Measurements from ENCODE around the gene SLC24A3. TPM values are rescaled to one million over a fixed set of nuclear protein-coding genes. Genes with fewer than 3 reads are reported as not detected.
"Not testable (repeated sequence)": the region's sequence is repeated elsewhere in the genome, so short reads cannot be mapped to it uniquely, and the experiment has no call there.

Gene SLC24A3
- total RNA-seq, 1 donor from 2014 or later = 0.51 TPM

- no peak for TF ChIP-seq CTCF (conservative IDR thresholded peaks at IDR 0.05)
- no peaks in the 10 kb centered on the region for H3K9me3 Mint-ChIP-seq
- no peaks in the 10 kb centered on the region for H3K4me1 Mint-ChIP-seq
- H3K27ac Mint-ChIP-seq (ENCODE audit: unreplicated experiment) = no peak overlapping the region
- peaks cover 29% of the 10 kb centered on the region for H3K27me3 Mint-ChIP-seq (ENCODE audit: low read depth)
- no peak for DNase-seq (ENCODE audit: low read depth, low spot score)
- H3K36me3 Mint-ChIP-seq (ENCODE audit: low read depth) = no peaks in the 10 kb centered on the region
- no peak overlapping the region for H3K4me3 Mint-ChIP-seq
Observed at GRCh38 chr20:19670829-19671228, 458.4 kb downstream of the SLC24A3 start.

GRCh38 chr20:19671374-19671773, 458.9 kb downstream of the SLC24A3 start:
- Mint-ChIP-seq H3K27me3 (ENCODE audit: low read depth) (peaks cover 31% of the 10 kb centered on the region), H3K36me3 (ENCODE audit: low read depth) (no peaks in the 10 kb centered on the region), H3K4me3 (no peak overlapping the region), H3K27ac (ENCODE audit: unreplicated experiment) (no peak overlapping the region), H3K4me1 (no peaks in the 10 kb centered on the region), H3K9me3 (no peaks in the 10 kb centered on the region)
- no peak for TF ChIP-seq CTCF (conservative IDR thresholded peaks at IDR 0.05)
- no peak for DNase-seq (ENCODE audit: low read depth, low spot score)

- H3K4me3 Mint-ChIP-seq = no peak overlapping the region
- no peaks in the 10 kb centered on the region for H3K4me1 Mint-ChIP-seq
- H3K27me3 Mint-ChIP-seq (ENCODE audit: low read depth) = peaks cover 32% of the 10 kb centered on the region
- H3K9me3 Mint-ChIP-seq = peaks cover 3% of the 10 kb centered on the region
- DNase-seq (ENCODE audit: low read depth, low spot score) = no peak
- no peak for TF ChIP-seq CTCF (conservative IDR thresholded peaks at IDR 0.05)
- no peak overlapping the region for H3K27ac Mint-ChIP-seq (ENCODE audit: unreplicated experiment)
- peaks cover 2% of the 10 kb centered on the region for H3K36me3 Mint-ChIP-seq (ENCODE audit: low read depth)
Observed at GRCh38 chr20:19672498-19672897, 460.1 kb downstream of the SLC24A3 start.

GRCh38 chr20:19673575-19673974, 461.1 kb downstream of the SLC24A3 start:
- no peak overlapping the region for H3K27ac Mint-ChIP-seq (ENCODE audit: unreplicated experiment)
- H3K4me3 Mint-ChIP-seq = no peak overlapping the region

GRCh38 chr20:19676202-19676601, 463.8 kb downstream of the SLC24A3 start:
- Mint-ChIP-seq H3K27me3 (ENCODE audit: low read depth) (peaks cover 30% of the 10 kb centered on the region), H3K36me3 (ENCODE audit: low read depth) (peaks cover 9% of the 10 kb centered on the region), H3K4me1 (no peaks in the 10 kb centered on the region), H3K9me3 (peaks cover 5% of the 10 kb centered on the region), H3K27ac (ENCODE audit: unreplicated experiment) (no peak overlapping the region), H3K4me3 (no peak overlapping the region)
- no peak for DNase-seq (ENCODE audit: low read depth, low spot score)
- TF ChIP-seq CTCF (conservative IDR thresholded peaks at IDR 0.05) = no peak

More at GRCh38 chr20:19673575-19673974, 461.1 kb downstream of the SLC24A3 start:
- Mint-ChIP-seq H3K4me1 (no peaks in the 10 kb centered on the region), H3K36me3 (ENCODE audit: low read depth) (peaks cover 2% of the 10 kb centered on the region), H3K27me3 (ENCODE audit: low read depth) (peaks cover 32% of the 10 kb centered on the region), H3K9me3 (peaks cover 3% of the 10 kb centered on the region)
- TF ChIP-seq CTCF (conservative IDR thresholded peaks at IDR 0.05) = no peak
- no peak for DNase-seq (ENCODE audit: low read depth, low spot score)

GRCh38 chr20:19677336-19677735, 464.9 kb downstream of the SLC24A3 start:
- no peak for DNase-seq (ENCODE audit: low read depth, low spot score)
- H3K27me3 Mint-ChIP-seq (ENCODE audit: low read depth) = peaks cover 22% of the 10 kb centered on the region
- no peaks in the 10 kb centered on the region for H3K4me1 Mint-ChIP-seq
- H3K9me3 Mint-ChIP-seq = peaks cover 5% of the 10 kb centered on the region
- H3K27ac Mint-ChIP-seq (ENCODE audit: unreplicated experiment) = no peak overlapping the region
- no peak overlapping the region for H3K4me3 Mint-ChIP-seq
- TF ChIP-seq CTCF (conservative IDR thresholded peaks at IDR 0.05) = no peak
- peaks cover 9% of the 10 kb centered on the region for H3K36me3 Mint-ChIP-seq (ENCODE audit: low read depth)

GRCh38 chr20:19678591-19678990, 466.1 kb downstream of the SLC24A3 start:
- not testable (repeated sequence) for H3K27ac Mint-ChIP-seq (ENCODE audit: unreplicated experiment); H3K4me1 Mint-ChIP-seq; H3K36me3 Mint-ChIP-seq (ENCODE audit: low read depth); H3K4me3 Mint-ChIP-seq; DNase-seq (ENCODE audit: low read depth, low spot score); H3K9me3 Mint-ChIP-seq
- H3K27me3 Mint-ChIP-seq (ENCODE audit: low read depth) = peaks cover 15% of the 10 kb centered on the region
